Fibroblast of the aortic adventitia (primary cell): Measurements from ENCODE around the gene NKX2-2. TPM values are rescaled to one million over a fixed set of nuclear protein-coding genes. Genes with fewer than 3 reads are reported as not detected.

Source experiments
- DNase-seq: peaks from one replicate; pipeline ENCODE4 v3.0.0-alpha.2; 2010; ENCODE audit warnings: low read depth
- H3K4me3 ChIP-seq: 2 replicates; pipeline ENCODE4 v1.5.1; 2011; ENCODE audit warnings: low read depth, mild to moderate bottlenecking, control low read depth, low read length, moderate library complexity
- CTCF ChIP-seq: IDR thresholded peaks from 2 replicates; pipeline ENCODE4 v1.5.1; 2011; ENCODE audit warnings: mild to moderate bottlenecking, low read length, control low read depth, inconsistent platforms; ENCODE audit not compliant: insufficient read depth
- total RNA-seq: library from RNA; depleted of rRNA; stranded (reverse); fragments of >200 nt; gene quantifications from 2 replicates; pipeline ENCODE4 v1.2.3, GENCODE V29; 2012; ENCODE audit warnings: low replicate concordance

NKX2-2 gene
- total RNA-seq, 1 donor, result not detected

- DNase-seq, result no peak
- TF ChIP-seq CTCF, result no peak
- no peak overlapping the region for H3K4me3 ChIP-seq
Observed at GRCh38 chr20:21534453-21534852, 20.6 kb upstream of the NKX2-2 start.

- no peak overlapping the region for H3K4me3 ChIP-seq
- DNase-seq, result no peak
- TF ChIP-seq CTCF, result peak; percentile 5
Observed at GRCh38 chr20:21529863-21530262, 16.0 kb upstream of the NKX2-2 start.

- no peak for TF ChIP-seq CTCF
- H3K4me3 ChIP-seq, result no peak overlapping the region
- no peak for DNase-seq
Observed at GRCh38 chr20:21528870-21529269, 15.0 kb upstream of the NKX2-2 start.

GRCh38 chr20:21527908-21528307 lies 14.0 kb upstream of the NKX2-2 start:
- no peak for TF ChIP-seq CTCF
- no peak overlapping the region for H3K4me3 ChIP-seq
- DNase-seq, result no peak

GRCh38 chr20:21526776-21527175 lies 12.9 kb upstream of the NKX2-2 start:
- H3K4me3 ChIP-seq, result no peak overlapping the region
- no peak for DNase-seq
- TF ChIP-seq CTCF, result no peak

- DNase-seq, result no peak
- H3K4me3 ChIP-seq, result no peak overlapping the region
- no peak for TF ChIP-seq CTCF
Observed at GRCh38 chr20:21523895-21524294, 10.0 kb upstream of the NKX2-2 start.

GRCh38 chr20:21523281-21523868 lies 9.5 kb upstream of the NKX2-2 start:
- TF ChIP-seq CTCF, result no peak
- no peak overlapping the region for H3K4me3 ChIP-seq
- DNase-seq, result no peak
